LNCaP clone FGC (cell line): ENCODE measurements around the gene BARX2.
A peak's percentile ranks its signal among the peaks of the same experiment; 100 is the strongest.

Experiments
- DNase-seq: peaks from one replicate; pipeline ENCODE4 v3.0.0-alpha.2; 2011; ENCODE audit warnings: low read depth
- H3K4me3 ChIP-seq: 2 replicates; pipeline ENCODE4 v1.5.1; 2011; ENCODE audit warnings: mild to moderate bottlenecking, low read depth, low read length, control low read depth
- CTCF ChIP-seq: IDR thresholded peaks from 2 replicates; pipeline ENCODE4 v1.5.1; 2012; ENCODE audit warnings: mild to moderate bottlenecking; ENCODE audit not compliant: control insufficient read depth, insufficient read depth; ENCODE audit errors: extremely low read depth

BARX2 gene

GRCh38 chr11:129346916-129347315, 28.7 kb upstream of the BARX2 start:
- no peak overlapping the region for H3K4me3 ChIP-seq
- no peak for TF ChIP-seq CTCF
- no peak for DNase-seq

- TF ChIP-seq CTCF = no peak
- no peak overlapping the region for H3K4me3 ChIP-seq
- no peak for DNase-seq
Measured at GRCh38 chr11:129348813-129349212, 26.8 kb upstream of the BARX2 start.

GRCh38 chr11:129352676-129353075, 23.0 kb upstream of the BARX2 start:
- no peak for DNase-seq
- no peak overlapping the region for H3K4me3 ChIP-seq
- no peak for TF ChIP-seq CTCF

GRCh38 chr11:129354691-129355090, 21.0 kb upstream of the BARX2 start:
- no peak overlapping the region for H3K4me3 ChIP-seq
- no peak for DNase-seq
- no peak for TF ChIP-seq CTCF

GRCh38 chr11:129359748-129360147, 15.9 kb upstream of the BARX2 start:
- no peak for TF ChIP-seq CTCF
- no peak overlapping the region for H3K4me3 ChIP-seq
- DNase-seq = no peak

GRCh38 chr11:129364143-129364654, 11.4 kb upstream of the BARX2 start:
- peak; percentile 100 for TF ChIP-seq CTCF
- no peak overlapping the region for H3K4me3 ChIP-seq
- DNase-seq = peak; percentile 80

- no peak for TF ChIP-seq CTCF
- no peak for DNase-seq
- no peak overlapping the region for H3K4me3 ChIP-seq
Measured at GRCh38 chr11:129365816-129366215, 9.8 kb upstream of the BARX2 start.
